GM12878 (cell line): Measurements from ENCODE around the gene KCTD2. TPM values are rescaled to one million over a fixed set of nuclear protein-coding genes. Genes with fewer than 3 reads are reported as not detected.

Experiments used
- BHLHE40 ChIP-seq, 2 experiments: fragments of 450-650 bp in 1 of 2; IDR thresholded peaks; 2 replicates each; pipeline ENCODE4 v1.6.1; 2011 to 2017; ENCODE audit warnings: low read depth in 2 of 2, borderline replicate concordance in 1 of 2, improper control_type of control experiment in 1 of 2, low read length in 1 of 2, mild to moderate bottlenecking in 1 of 2
- EZH2 ChIP-seq: IDR thresholded peaks from 2 replicates; pipeline ENCODE4 v1.6.1; 2012; ENCODE audit warnings: low read depth, mild to moderate bottlenecking, control low read depth, inconsistent platforms, low read length, borderline replicate concordance; ENCODE audit not compliant: control insufficient read depth
- KLF5 ChIP-seq: fragments of 450-650 bp; IDR thresholded peaks from 2 replicates; pipeline ENCODE4 v1.6.1; 2014; ENCODE audit warnings: mild to moderate bottlenecking; ENCODE audit not compliant: partially characterized antibody
- NRF1 ChIP-seq: conservative IDR thresholded peaks from 2 replicates; pipeline ENCODE4 v1.6.1; 2011; ENCODE audit warnings: mild to moderate bottlenecking, low read depth, low read length, improper control_type of control experiment
- POLR2A ChIP-seq: IDR thresholded peaks from 2 replicates; pipeline ENCODE4 v1.6.1; 2011; ENCODE audit warnings: low read depth, mild to moderate bottlenecking, low read length
- RAD21 ChIP-seq: IDR thresholded peaks from 2 replicates; pipeline ENCODE4 v1.6.1; 2011; ENCODE audit warnings: mild to moderate bottlenecking, low read depth, low read length, moderate library complexity; ENCODE audit not compliant: insufficient read depth
- RBBP5 ChIP-seq: fragments of 200-600 bp; sonication (generic); conservative IDR thresholded peaks from 2 replicates; pipeline ENCODE4 v1.6.1; 2016
- RFX5 ChIP-seq: IDR thresholded peaks from 2 replicates; pipeline ENCODE4 v1.6.1; 2011; ENCODE audit warnings: low read depth, low read length, improper control_type of control experiment
- SIX5 ChIP-seq: IDR thresholded peaks from 2 replicates; pipeline ENCODE4 v1.6.1; 2011; ENCODE audit warnings: mild to moderate bottlenecking, low read depth, low read length, moderate library complexity; ENCODE audit not compliant: severe bottlenecking
- STAT3 ChIP-seq: IDR thresholded peaks from 2 replicates; pipeline ENCODE4 v1.6.1; 2011; ENCODE audit warnings: low read depth, low read length, improper control_type of control experiment
- TCF12 ChIP-seq: IDR thresholded peaks from 2 replicates; pipeline ENCODE4 v1.6.1; 2011; ENCODE audit warnings: low read depth, mild to moderate bottlenecking, low read length
- ZNF207 ChIP-seq: fragments of 450-650 bp; IDR thresholded peaks from 2 replicates; pipeline ENCODE4 v1.6.1; 2014; ENCODE audit warnings: antibody characterized with exemption, mild to moderate bottlenecking, borderline replicate concordance
- ZNF384 ChIP-seq: IDR thresholded peaks from 2 replicates; pipeline ENCODE4 v1.6.1; 2012; ENCODE audit warnings: low read depth, mild to moderate bottlenecking, low read length, improper control_type of control experiment, borderline replicate concordance
- polyA plus RNA-seq, 11 experiments: library from polyadenylated mRNA; depleted of rRNA in 4 of 11; unstranded in 6 of 11; stranded (reverse) in 5 of 11; fragments of >200 nt; fragmentation: Nextera tagmentation in 4 of 11; fragmentation: Illumina TruSeq in 1 of 11; extraction: Ambion mirVana in 4 of 11; extraction: Trizol in 1 of 11; gene quantifications; 1 replicate in 1 of 11; 2 replicates in 10 of 11; pipeline versions ENCODE4 v1.2.1 to v1.2.3, GENCODE V29; 2011 to 2016; ENCODE audit warnings: inconsistent platforms in 2 of 11, missing spikeins in 2 of 11, low read depth in 1 of 11
- total RNA-seq, 4 experiments: library from RNA; depleted of rRNA in 3 of 4; stranded (reverse); fragments of >200 nt in 3 of 4; fragmentation: Illumina TruSeq in 1 of 4; extraction: Trizol in 1 of 4; gene quantifications; 2 replicates each; pipeline versions ENCODE4 v1.2.1 to v1.2.3, GENCODE V29; 2013 to 2021
- TF ChIP-seq, protein P1 (sequence below): fragments of 450-650 bp; conservative IDR thresholded peaks from 2 replicates; pipeline ENCODE4 v1.6.1; 2017; ENCODE audit warnings: mild to moderate bottlenecking, moderate library complexity
- TF ChIP-seq, protein P2 (sequence below): IDR thresholded peaks from 2 replicates; pipeline ENCODE4 v1.6.1; 2012; ENCODE audit warnings: low read depth, low read length, improper control_type of control experiment
- TF ChIP-seq, protein P3 (sequence below): fragments of 450-650 bp; IDR thresholded peaks from 2 replicates; pipeline ENCODE4 v1.6.1; 2017; ENCODE audit warnings: borderline replicate concordance
- TF ChIP-seq, protein P4 (sequence below): IDR thresholded peaks from 2 replicates; pipeline ENCODE4 v1.6.1; 2012; ENCODE audit warnings: low read depth, low read length, improper control_type of control experiment
- TF ChIP-seq, protein P5 (sequence below): fragments of 450-650 bp; IDR thresholded peaks from 2 replicates; pipeline ENCODE4 v1.6.1; 2018; ENCODE audit warnings: mild to moderate bottlenecking, low read depth, moderate library complexity; ENCODE audit not compliant: partially characterized antibody
- TF ChIP-seq, protein P6 (sequence below): fragments of 450-650 bp; IDR thresholded peaks from 2 replicates; pipeline ENCODE4 v1.6.1; 2017; ENCODE audit warnings: mild to moderate bottlenecking

Gene KCTD2
- total and polyA plus RNA-seq, 10 of the 15 experiments (the other 5 are each of a cell fraction or from before 2014, with no cell fraction given), result 1.5 to 27.5 (median 13.7) TPM

DNA sequence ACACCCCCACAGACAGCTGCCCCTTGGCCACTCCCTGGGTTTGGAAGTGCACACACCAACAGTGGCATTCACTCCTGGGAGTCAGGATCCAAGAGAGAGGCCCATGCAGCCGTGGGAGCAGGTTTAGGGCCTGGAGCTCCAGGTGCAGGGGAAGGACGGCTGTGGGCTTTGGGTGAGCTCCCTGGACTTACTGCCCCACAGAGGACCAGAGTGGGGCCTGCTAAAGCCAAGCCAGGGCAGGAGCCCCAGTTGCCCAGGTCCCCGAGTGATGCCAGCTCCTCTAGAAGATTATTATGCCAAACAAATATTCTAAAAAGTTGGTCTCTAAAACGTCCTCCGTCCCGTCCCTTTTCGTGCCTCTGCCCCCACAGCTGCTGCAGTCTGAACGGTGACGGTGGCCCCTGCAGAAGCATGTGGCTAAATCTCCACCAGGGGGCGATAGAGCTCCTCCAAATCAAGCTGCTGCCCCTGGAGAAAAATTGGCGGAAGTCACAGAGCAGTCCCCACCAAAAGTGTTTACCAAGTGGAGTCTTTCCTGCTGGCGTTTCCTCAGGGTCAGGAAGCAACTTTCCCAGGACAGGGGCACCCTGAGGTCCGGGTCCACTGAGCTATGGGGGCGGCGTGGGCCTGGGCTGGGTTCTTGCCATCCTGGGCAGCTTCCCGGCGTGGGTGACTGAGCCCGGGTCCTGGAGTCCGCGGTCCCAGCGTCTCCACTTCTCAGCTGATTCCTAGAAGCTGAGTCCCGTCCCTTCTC is 67.0 kb downstream of the KCTD2 start (continued):
- TF ChIP-seq, protein P1, sequence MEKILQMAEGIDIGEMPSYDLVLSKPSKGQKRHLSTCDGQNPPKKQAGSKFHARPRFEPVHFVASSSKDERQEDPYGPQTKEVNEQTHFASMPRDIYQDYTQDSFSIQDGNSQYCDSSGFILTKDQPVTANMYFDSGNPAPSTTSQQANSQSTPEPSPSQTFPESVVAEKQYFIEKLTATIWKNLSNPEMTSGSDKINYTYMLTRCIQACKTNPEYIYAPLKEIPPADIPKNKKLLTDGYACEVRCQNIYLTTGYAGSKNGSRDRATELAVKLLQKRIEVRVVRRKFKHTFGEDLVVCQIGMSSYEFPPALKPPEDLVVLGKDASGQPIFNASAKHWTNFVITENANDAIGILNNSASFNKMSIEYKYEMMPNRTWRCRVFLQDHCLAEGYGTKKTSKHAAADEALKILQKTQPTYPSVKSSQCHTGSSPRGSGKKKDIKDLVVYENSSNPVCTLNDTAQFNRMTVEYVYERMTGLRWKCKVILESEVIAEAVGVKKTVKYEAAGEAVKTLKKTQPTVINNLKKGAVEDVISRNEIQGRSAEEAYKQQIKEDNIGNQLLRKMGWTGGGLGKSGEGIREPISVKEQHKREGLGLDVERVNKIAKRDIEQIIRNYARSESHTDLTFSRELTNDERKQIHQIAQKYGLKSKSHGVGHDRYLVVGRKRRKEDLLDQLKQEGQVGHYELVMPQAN, result peak; percentile 46; the same call in 1 of the 2 replicates
- TF ChIP-seq, protein P2, sequence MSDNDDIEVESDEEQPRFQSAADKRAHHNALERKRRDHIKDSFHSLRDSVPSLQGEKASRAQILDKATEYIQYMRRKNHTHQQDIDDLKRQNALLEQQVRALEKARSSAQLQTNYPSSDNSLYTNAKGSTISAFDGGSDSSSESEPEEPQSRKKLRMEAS, result peak; percentile 42; the same call in 1 of the 2 replicates
- TF ChIP-seq, protein P3, sequence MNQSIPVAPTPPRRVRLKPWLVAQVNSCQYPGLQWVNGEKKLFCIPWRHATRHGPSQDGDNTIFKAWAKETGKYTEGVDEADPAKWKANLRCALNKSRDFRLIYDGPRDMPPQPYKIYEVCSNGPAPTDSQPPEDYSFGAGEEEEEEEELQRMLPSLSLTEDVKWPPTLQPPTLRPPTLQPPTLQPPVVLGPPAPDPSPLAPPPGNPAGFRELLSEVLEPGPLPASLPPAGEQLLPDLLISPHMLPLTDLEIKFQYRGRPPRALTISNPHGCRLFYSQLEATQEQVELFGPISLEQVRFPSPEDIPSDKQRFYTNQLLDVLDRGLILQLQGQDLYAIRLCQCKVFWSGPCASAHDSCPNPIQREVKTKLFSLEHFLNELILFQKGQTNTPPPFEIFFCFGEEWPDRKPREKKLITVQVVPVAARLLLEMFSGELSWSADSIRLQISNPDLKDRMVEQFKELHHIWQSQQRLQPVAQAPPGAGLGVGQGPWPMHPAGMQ, result no peak
- TF ChIP-seq EZH2 (no peak), TCF12 (0 out of 2 replicates have a peak, but pooled peaks have one; percentile 26), STAT3 (no peak), RAD21 (peak; percentile 95), SIX5 (no peak), KLF5 (no peak), RFX5 (no peak), BHLHE40 (IDR thresholded peaks at IDR 0.05; ENCODE audit: borderline replicate concordance in 1 of 2, low read depth in 2 of 2, low read length in 1 of 2) (0 out of 4 replicates have a peak, but pooled peaks of 1 of the 2 experiments have one; percentile 3), ZNF384 (no peak), ZNF207 (peak; percentile 18; the same call in 1 of the 2 replicates), POLR2A (peak; percentile 46), RBBP5 (no peak), NRF1 (no peak)
- TF ChIP-seq, protein P4, sequence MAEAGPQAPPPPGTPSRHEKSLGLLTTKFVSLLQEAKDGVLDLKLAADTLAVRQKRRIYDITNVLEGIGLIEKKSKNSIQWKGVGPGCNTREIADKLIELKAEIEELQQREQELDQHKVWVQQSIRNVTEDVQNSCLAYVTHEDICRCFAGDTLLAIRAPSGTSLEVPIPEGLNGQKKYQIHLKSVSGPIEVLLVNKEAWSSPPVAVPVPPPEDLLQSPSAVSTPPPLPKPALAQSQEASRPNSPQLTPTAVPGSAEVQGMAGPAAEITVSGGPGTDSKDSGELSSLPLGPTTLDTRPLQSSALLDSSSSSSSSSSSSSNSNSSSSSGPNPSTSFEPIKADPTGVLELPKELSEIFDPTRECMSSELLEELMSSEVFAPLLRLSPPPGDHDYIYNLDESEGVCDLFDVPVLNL, result no peak
- TF ChIP-seq, protein P5, sequence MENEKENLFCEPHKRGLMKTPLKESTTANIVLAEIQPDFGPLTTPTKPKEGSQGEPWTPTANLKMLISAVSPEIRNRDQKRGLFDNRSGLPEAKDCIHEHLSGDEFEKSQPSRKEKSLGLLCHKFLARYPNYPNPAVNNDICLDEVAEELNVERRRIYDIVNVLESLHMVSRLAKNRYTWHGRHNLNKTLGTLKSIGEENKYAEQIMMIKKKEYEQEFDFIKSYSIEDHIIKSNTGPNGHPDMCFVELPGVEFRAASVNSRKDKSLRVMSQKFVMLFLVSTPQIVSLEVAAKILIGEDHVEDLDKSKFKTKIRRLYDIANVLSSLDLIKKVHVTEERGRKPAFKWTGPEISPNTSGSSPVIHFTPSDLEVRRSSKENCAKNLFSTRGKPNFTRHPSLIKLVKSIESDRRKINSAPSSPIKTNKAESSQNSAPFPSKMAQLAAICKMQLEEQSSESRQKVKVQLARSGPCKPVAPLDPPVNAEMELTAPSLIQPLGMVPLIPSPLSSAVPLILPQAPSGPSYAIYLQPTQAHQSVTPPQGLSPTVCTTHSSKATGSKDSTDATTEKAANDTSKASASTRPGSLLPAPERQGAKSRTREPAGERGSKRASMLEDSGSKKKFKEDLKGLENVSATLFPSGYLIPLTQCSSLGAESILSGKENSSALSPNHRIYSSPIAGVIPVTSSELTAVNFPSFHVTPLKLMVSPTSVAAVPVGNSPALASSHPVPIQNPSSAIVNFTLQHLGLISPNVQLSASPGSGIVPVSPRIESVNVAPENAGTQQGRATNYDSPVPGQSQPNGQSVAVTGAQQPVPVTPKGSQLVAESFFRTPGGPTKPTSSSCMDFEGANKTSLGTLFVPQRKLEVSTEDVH, result no peak
- TF ChIP-seq, protein P6, sequence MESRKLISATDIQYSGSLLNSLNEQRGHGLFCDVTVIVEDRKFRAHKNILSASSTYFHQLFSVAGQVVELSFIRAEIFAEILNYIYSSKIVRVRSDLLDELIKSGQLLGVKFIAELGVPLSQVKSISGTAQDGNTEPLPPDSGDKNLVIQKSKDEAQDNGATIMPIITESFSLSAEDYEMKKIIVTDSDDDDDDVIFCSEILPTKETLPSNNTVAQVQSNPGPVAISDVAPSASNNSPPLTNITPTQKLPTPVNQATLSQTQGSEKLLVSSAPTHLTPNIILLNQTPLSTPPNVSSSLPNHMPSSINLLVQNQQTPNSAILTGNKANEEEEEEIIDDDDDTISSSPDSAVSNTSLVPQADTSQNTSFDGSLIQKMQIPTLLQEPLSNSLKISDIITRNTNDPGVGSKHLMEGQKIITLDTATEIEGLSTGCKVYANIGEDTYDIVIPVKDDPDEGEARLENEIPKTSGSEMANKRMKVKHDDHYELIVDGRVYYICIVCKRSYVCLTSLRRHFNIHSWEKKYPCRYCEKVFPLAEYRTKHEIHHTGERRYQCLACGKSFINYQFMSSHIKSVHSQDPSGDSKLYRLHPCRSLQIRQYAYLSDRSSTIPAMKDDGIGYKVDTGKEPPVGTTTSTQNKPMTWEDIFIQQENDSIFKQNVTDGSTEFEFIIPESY, result no peak
